GM12892 (cell line): Measurements from ENCODE around the gene KRTAP5-7.

Source experiments
- POLR2A ChIP-seq: IDR thresholded peaks from 2 replicates; pipeline ENCODE4 v1.6.1; 2011; ENCODE audit warnings: low read depth, low read length, control low read depth
- POLR2AphosphoS5 ChIP-seq: IDR thresholded peaks from 2 replicates; pipeline ENCODE4 v1.6.1; 2011; ENCODE audit warnings: low read depth, low read length, control low read depth
- TAF1 ChIP-seq: IDR thresholded peaks from 2 replicates; pipeline ENCODE4 v1.6.1; 2011; ENCODE audit warnings: low read depth, mild to moderate bottlenecking, control low read depth, low read length, borderline replicate concordance

DNA sequence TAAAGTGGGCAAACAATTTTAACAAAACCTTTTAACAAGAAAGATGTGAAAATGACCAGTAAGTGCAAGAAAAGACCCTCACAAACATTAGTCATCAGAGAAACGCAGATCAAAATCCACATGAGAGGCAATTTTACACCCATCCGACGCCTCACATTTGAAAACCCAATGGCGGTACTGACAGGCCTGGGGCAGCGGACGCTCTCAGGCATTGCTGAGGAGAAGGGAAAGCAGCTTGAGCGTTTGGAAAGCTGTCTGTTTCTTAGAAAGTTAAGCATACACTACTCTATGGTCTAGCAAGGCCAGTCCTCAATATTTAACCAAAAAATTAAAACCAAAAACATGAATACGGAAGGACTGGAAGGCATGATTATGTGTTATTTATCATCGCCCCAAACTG lies 8.8 kb downstream of the KRTAP5-7 start:
- no peak for TF ChIP-seq POLR2A
- TF ChIP-seq POLR2AphosphoS5: no peak
- no peak for TF ChIP-seq TAF1
